Smooth muscle cell (in vitro differentiated cells): ENCODE results near the gene CLASP1. TPM values are rescaled to one million over a fixed set of nuclear protein-coding genes. Genes with fewer than 3 reads are reported as not detected.

Source experiments
- DNase-seq: peaks from one replicate; lab custom pipeline; 2025; ENCODE audit not compliant: unreplicated experiment; lab: John Stamatoyannopoulos, UW
- H2AFZ ChIP-seq: fragments of 200-600 bp; sonication (generic); 2 replicates; pipeline ENCODE4 v1.6.0; 2016; ENCODE audit warnings: antibody characterized with exemption, low read depth, mild to moderate bottlenecking
- H3F3A ChIP-seq: fragments of 200-600 bp; sonication (generic); 2 replicates; pipeline ENCODE4 v1.6.0; 2017; ENCODE audit warnings: antibody characterized with exemption, low read depth
- H3K27ac ChIP-seq: fragments of 200-600 bp; sonication (generic); 2 replicates; pipeline ENCODE4 v1.5.1; 2016; ENCODE audit warnings: low read depth, mild to moderate bottlenecking
- H3K27me3 ChIP-seq: fragments of 200-600 bp; sonication (generic); 2 replicates; pipeline ENCODE4 v1.6.1; 2016; ENCODE audit warnings: low read depth, mild to moderate bottlenecking
- H3K36me3 ChIP-seq: fragments of 200-600 bp; sonication (generic); 2 replicates; pipeline ENCODE4 v1.5.1; 2016; ENCODE audit warnings: low read depth
- H3K4me1 ChIP-seq: fragments of 200-600 bp; sonication (generic); 2 replicates; pipeline ENCODE4 v1.5.1; 2016; ENCODE audit warnings: low read depth
- H3K4me2 ChIP-seq: fragments of 200-600 bp; sonication (generic); 2 replicates; pipeline ENCODE4 v1.6.0; 2016; ENCODE audit warnings: mild to moderate bottlenecking
- H3K4me3 ChIP-seq: fragments of 200-600 bp; sonication (generic); 2 replicates; pipeline ENCODE4 v1.5.1; 2016; ENCODE audit warnings: mild to moderate bottlenecking
- H3K79me2 ChIP-seq: fragments of 200-600 bp; sonication (generic); 2 replicates; pipeline ENCODE4 v1.6.0; 2016; ENCODE audit warnings: low read depth, mild to moderate bottlenecking
- H3K9ac ChIP-seq: fragments of 200-600 bp; sonication (generic); 2 replicates; pipeline ENCODE4 v1.6.0; 2016; ENCODE audit warnings: low read depth
- H3K9me3 ChIP-seq: fragments of 200-600 bp; sonication (generic); replicated peaks from 2 replicates; pipeline ENCODE4 v1.5.1; 2016; ENCODE audit warnings: low read depth
- H4K20me1 ChIP-seq: fragments of 200-600 bp; sonication (generic); 2 replicates; pipeline ENCODE4 v1.6.0; 2016; ENCODE audit warnings: low read depth
- WGBS: methylation state at CpG from one replicate; pipeline ENCODE4 v1.1.7; 2016; ENCODE audit warnings: low lambda C conversion rate; 5-methylcytosine and 5-hydroxymethylcytosine counted together
- polyA plus RNA-seq: library from polyadenylated mRNA; unstranded; fragments of >200 nt; fragmentation: Nextera tagmentation; extraction: Ambion mirVana; gene quantifications from 2 replicates; pipeline ENCODE4 v1.2.1, GENCODE V29; 2016
- total RNA-seq: library from RNA; depleted of rRNA; stranded (reverse); fragments of >200 nt; gene quantifications from 2 replicates; pipeline ENCODE4 v1.2.3, GENCODE V29; 2014
- TF ChIP-seq, protein P1 (sequence below): fragments of 200-600 bp; sonication (generic); IDR thresholded peaks from 2 replicates; pipeline ENCODE4 v1.5.1; 2017; ENCODE audit warnings: borderline replicate concordance, mild to moderate bottlenecking, antibody characterized with exemption; ENCODE audit not compliant: insufficient read depth, poor library complexity, severe bottlenecking

The CLASP1 gene
- total and polyA plus RNA-seq, 2 experiments from 2014 or later, result 15.0 to 33.8 TPM

DNA sequence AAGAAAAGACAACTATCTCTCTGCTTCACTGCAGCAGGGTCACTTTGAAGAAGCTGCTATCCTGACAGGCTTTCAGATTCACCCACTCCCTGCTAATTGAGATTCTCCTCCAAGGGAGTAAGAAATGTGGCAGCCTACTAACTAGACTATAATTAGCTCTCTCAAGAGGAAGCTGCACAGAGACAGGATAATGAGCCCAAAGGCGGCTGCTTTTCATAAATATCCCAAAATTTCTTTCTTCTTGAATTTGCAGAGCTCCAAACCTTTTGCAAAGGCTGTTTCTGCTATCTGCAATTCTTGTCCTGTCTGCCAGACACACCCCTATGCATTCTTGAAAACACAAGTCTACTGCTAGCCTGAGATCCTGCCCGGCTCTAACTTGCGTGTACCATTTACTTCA, 172.6 kb downstream of the CLASP1 start:
- no peak for DNase-seq
- WGBS, result 33% methylated on average over 3 of the region's 3 CpGs
- TF ChIP-seq, protein P1, sequence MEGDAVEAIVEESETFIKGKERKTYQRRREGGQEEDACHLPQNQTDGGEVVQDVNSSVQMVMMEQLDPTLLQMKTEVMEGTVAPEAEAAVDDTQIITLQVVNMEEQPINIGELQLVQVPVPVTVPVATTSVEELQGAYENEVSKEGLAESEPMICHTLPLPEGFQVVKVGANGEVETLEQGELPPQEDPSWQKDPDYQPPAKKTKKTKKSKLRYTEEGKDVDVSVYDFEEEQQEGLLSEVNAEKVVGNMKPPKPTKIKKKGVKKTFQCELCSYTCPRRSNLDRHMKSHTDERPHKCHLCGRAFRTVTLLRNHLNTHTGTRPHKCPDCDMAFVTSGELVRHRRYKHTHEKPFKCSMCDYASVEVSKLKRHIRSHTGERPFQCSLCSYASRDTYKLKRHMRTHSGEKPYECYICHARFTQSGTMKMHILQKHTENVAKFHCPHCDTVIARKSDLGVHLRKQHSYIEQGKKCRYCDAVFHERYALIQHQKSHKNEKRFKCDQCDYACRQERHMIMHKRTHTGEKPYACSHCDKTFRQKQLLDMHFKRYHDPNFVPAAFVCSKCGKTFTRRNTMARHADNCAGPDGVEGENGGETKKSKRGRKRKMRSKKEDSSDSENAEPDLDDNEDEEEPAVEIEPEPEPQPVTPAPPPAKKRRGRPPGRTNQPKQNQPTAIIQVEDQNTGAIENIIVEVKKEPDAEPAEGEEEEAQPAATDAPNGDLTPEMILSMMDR, result no peak
- Histone ChIP-seq H3K27me3 (no peaks in the 10 kb centered on the region), H3F3A (no peaks in the 10 kb centered on the region), H3K79me2 (peaks cover 14% of the 10 kb centered on the region), H3K9me3 (no peaks in the 10 kb centered on the region), H3K4me1 (peaks cover 48% of the 10 kb centered on the region), H3K9ac (peak overlapping the region; percentile 5), H4K20me1 (peaks cover 67% of the 10 kb centered on the region), H3K27ac (peak overlapping the region; percentile 39), H3K36me3 (no peaks in the 10 kb centered on the region), H3K4me3 (no peak overlapping the region), H3K4me2 (peak overlapping the region; percentile 43), H2AFZ (no peak overlapping the region)

DNA sequence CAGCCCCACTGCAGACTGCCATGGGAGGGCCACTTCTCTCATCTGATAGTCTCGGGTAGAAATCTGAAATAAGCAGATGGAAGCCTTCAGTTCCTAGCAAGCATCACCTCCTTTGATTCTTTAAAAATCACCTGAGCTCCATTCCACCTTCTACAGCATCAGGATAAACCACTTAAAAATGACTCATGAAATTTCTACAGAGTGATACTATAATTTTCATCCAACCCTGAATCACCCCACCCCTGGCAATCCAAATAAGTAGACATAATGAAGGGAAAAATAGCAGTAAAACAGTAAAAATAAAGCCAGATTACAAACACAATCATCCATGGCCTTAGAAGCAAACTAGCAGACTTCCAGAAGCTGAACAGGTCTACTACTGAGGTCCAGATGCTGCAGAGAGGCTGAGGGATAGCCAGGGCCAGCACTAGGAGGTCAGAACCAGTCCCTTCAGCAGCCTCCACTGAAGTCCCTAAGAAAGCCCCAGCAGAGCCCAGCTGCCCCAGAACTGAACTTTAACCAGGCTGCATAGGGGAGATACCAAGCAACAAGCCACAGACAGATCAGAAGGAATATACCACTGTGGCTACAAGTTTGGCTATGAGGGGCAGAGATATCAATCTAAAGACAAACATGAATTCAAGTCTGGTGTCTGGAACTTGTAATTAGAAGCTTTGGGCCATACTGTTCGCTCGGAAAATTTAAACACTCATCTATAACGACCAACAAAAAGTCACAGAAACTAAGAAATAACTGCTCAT, 173.3 kb downstream of the CLASP1 start:
- H3K4me1 ChIP-seq, result peaks cover 48% of the 10 kb centered on the region

DNA sequence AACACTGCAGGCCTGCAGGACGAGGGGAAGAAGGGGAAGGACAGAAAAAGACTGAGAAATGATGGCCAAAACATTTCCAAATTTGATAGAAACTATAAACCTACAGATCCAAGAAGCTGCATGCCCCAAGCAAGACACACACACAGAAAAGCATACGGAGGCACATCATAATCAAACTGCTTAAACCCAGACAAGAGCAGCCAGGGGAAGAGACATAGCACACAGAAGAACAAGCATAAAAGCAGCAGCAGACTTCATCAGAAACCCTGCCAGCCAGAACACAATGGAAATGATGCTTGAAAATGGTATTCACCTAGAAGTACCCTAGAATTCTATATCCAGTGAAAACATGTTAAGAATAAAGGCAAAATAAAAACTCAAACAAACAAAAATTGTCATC, 175.8 kb downstream of the CLASP1 start:
- DNase-seq, result no peak
- Histone ChIP-seq H2AFZ (no peak overlapping the region), H3K27me3 (no peaks in the 10 kb centered on the region), H3K9ac (no peak overlapping the region), H3K79me2 (peaks cover 14% of the 10 kb centered on the region), H3K27ac (no peak overlapping the region), H3K36me3 (peaks cover 5% of the 10 kb centered on the region), H4K20me1 (peaks cover 48% of the 10 kb centered on the region), H3K4me1 (peaks cover 43% of the 10 kb centered on the region), H3K4me2 (no peak overlapping the region), H3K4me3 (no peak overlapping the region), H3F3A (no peaks in the 10 kb centered on the region), H3K9me3 (no peaks in the 10 kb centered on the region)
- TF ChIP-seq, protein P1, result no peak
- 60% methylated on average over 2 of the region's 2 CpGs for WGBS

More for the DNA sequence above, 173.3 kb downstream of the CLASP1 start:
- Histone ChIP-seq H3K9ac (peak overlapping the region; percentile 5), H3K27ac (peak overlapping the region; percentile 39), H3K36me3 (no peaks in the 10 kb centered on the region), H3K27me3 (no peaks in the 10 kb centered on the region), H3K4me3 (no peak overlapping the region), H3K79me2 (peaks cover 14% of the 10 kb centered on the region), H4K20me1 (peaks cover 67% of the 10 kb centered on the region), H2AFZ (no peak overlapping the region), H3K9me3 (no peaks in the 10 kb centered on the region), H3K4me2 (peak overlapping the region; percentile 43), H3F3A (no peaks in the 10 kb centered on the region)
- no peak for DNase-seq
- TF ChIP-seq, protein P1, result no peak
- 39% methylated on average over 4 of the region's 4 CpGs for WGBS
